ENCODE data around the gene CRYL1.

CRYL1 gene

GRCh38 chr13:20390526-20391175 is 135.0 kb downstream of the CRYL1 start:
- FAIRE-seq (no peak), DNase-seq (ENCODE audit: insufficient read length, low spot score) (no peak)
- no peak for TF ChIP-seq CTCF (IDR thresholded peaks at IDR 0.05; ENCODE audit: insufficient read depth, missing control alignments)

GRCh38 chr13:20389696-20390525 is 135.7 kb downstream of the CRYL1 start:
- no peak for FAIRE-seq
- TF ChIP-seq CTCF (IDR thresholded peaks at IDR 0.05; ENCODE audit: insufficient read depth, missing control alignments) = no peak
- no peak for DNase-seq (ENCODE audit: insufficient read length, low spot score)

- DNase-seq (ENCODE audit: insufficient read length, low spot score) (no peak), FAIRE-seq (no peak)
- no peak for TF ChIP-seq CTCF (IDR thresholded peaks at IDR 0.05; ENCODE audit: insufficient read depth, missing control alignments)
Observed at GRCh38 chr13:20388184-20388583, 137.5 kb downstream of the CRYL1 start.

GRCh38 chr13:20387441-20387971 is 138.2 kb downstream of the CRYL1 start:
- FAIRE-seq (no peak), DNase-seq (ENCODE audit: insufficient read length, low spot score) (no peak)
- no peak for TF ChIP-seq CTCF (IDR thresholded peaks at IDR 0.05; ENCODE audit: insufficient read depth, missing control alignments)

- no peak for TF ChIP-seq CTCF (IDR thresholded peaks at IDR 0.05; ENCODE audit: insufficient read depth, missing control alignments)
- DNase-seq (ENCODE audit: insufficient read length, low spot score) = no peak
- no peak for FAIRE-seq
Observed at GRCh38 chr13:20387006-20387405, 138.7 kb downstream of the CRYL1 start.

- DNase-seq (ENCODE audit: insufficient read length, low spot score) = no peak
- no peak for TF ChIP-seq CTCF (IDR thresholded peaks at IDR 0.05; ENCODE audit: insufficient read depth, missing control alignments)
- no peak for FAIRE-seq
Observed at GRCh38 chr13:20383058-20383457, 142.6 kb downstream of the CRYL1 start.

GRCh38 chr13:20381401-20381800 is 144.3 kb downstream of the CRYL1 start:
- DNase-seq (ENCODE audit: insufficient read length, low spot score) (no peak), FAIRE-seq (no peak)
- TF ChIP-seq CTCF (IDR thresholded peaks at IDR 0.05; ENCODE audit: insufficient read depth, missing control alignments) = no peak

Data from D721Med (cell line).